Measurements from ENCODE around the gene ACO2. TPM values are rescaled to one million over a fixed set of nuclear protein-coding genes. Genes with fewer than 3 reads are reported as not detected.

The ACO2 gene
- total and polyA plus RNA-seq, 2 of the 13 experiments (the other 11 are each of a cell fraction or from before 2014, with no cell fraction given): 19.2 to 45.6 TPM

DNA sequence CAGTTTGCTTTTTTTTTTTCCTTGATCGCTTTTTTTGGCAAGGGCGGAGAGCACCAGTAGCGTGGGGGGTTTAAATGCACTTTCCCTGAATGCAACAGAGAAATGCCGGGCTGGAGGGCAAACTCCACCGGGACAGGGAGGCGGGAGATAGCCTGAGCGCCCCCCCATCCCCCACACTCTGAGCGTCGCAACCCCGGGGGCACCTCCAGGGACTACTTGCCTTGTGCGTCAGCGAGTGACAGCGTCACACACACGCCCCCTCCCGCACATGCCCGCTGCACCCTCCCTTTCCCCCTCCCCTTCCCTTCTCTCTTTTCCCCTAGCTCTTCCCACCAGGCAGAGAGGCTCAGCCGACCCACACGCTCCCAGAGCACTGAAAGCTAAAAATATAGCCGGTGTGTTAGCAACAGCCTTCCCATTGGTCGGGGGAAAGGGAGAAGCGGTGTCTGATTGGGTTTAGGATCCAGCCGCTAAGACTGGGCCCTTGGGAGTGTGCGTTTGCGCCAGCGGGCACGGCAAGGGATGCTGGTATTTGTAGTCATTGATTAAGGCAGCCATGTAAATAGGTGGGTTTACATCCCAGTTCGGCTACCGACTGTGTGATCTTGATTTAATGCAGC lies 20.6 kb upstream of the ACO2 start (continued):
- TF ChIP-seq MBD4 (IDR thresholded peaks at IDR 0.05; ENCODE audit: borderline replicate concordance, low read length) (no peak), RCOR2 (CRISPR knock-in tag; IDR thresholded peaks at IDR 0.05) (no peak), XBP1 (CRISPR knock-in tag; IDR thresholded peaks at IDR 0.05) (no peak)
- TF ChIP-seq, protein P1, sequence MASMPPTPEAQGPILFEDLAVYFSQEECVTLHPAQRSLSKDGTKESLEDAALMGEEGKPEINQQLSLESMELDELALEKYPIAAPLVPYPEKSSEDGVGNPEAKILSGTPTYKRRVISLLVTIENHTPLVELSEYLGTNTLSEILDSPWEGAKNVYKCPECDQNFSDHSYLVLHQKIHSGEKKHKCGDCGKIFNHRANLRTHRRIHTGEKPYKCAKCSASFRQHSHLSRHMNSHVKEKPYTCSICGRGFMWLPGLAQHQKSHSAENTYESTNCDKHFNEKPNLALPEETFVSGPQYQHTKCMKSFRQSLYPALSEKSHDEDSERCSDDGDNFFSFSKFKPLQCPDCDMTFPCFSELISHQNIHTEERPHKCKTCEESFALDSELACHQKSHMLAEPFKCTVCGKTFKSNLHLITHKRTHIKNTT (CRISPR knock-in tag; IDR thresholded peaks at IDR 0.05): no peak

DNA sequence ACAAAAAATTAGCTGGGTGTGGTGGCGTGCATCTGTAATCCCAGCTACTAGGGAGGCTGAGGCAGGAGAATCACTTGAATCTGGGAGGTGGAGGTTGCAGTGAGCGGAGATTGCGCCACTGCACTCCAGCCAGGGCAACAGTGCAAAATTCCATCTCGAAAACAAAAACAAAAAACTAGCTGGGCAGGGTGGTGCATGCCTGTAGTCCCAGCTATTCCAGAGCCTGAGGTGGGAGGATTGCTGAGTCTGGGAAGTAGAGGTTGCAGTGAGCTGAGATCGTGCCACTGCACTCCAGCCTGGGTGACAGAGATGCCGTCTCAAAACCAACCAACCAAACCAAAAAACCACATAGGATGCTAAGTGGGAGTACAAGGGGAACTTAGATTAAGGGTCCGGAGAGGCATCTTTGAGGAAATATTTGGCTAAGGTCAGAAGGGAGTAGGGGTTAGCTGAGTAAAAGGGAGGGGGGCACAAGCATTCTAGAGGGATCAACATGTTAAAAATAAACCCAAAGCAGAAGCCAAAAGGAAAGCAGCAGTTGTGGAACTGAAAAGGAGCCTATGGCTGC lies 10.7 kb upstream of the ACO2 start:
- ATAC-seq: no peak
- H3K36me3 ChIP-seq (replicated peaks in 1 of 2; ENCODE audit: control insufficient read depth in 1 of 2, insufficient read depth in 2 of 2, low read length in 2 of 2): peaks cover 11 to 29% of the 10 kb centered on the region in 2 experiments
- H3K4me2 ChIP-seq (ENCODE audit: low read depth, low read length): no peak overlapping the region
- CTCF ChIA-PET (ENCODE audit: low intra/inter-chr PET ratio, low total read pairs): no interaction called here
- DNase-seq (ENCODE audit: low spot score): no peak
- in situ Hi-C loops (cut with HindIII; ENCODE audit: extremely low pct_ligation_motif_present, low pct_unique_long_range_greater_than_20kb): no loop called here
- WGBS (ENCODE audit: low lambda C conversion rate): 96% methylated on average over 7 of the region's 7 CpGs
- POLR2A ChIA-PET: interaction anchor here (5.0 to 6.9 kb wide), 2 partner anchors 10 to 12 kb away, joined by 21 to 44 read pairs; partner anchors contain the start of genes ACO2, PHF5A and TOB2
- TF ChIP-seq, protein P2, sequence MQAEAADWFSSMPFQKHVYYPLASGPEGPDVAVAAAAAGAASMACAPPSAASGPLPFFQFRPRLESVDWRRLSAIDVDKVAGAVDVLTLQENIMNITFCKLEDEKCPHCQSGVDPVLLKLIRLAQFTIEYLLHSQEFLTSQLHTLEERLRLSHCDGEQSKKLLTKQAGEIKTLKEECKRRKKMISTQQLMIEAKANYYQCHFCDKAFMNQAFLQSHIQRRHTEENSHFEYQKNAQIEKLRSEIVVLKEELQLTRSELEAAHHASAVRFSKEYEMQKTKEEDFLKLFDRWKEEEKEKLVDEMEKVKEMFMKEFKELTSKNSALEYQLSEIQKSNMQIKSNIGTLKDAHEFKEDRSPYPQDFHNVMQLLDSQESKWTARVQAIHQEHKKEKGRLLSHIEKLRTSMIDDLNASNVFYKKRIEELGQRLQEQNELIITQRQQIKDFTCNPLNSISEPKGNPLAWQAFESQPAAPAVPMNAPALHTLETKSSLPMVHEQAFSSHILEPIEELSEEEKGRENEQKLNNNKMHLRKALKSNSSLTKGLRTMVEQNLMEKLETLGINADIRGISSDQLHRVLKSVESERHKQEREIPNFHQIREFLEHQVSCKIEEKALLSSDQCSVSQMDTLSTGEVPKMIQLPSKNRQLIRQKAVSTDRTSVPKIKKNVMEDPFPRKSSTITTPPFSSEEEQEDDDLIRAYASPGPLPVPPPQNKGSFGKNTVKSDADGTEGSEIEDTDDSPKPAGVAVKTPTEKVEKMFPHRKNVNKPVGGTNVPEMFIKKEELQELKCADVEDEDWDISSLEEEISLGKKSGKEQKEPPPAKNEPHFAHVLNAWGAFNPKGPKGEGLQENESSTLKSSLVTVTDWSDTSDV (CRISPR knock-in tag; IDR thresholded peaks at IDR 0.05): no peak
- TF ChIP-seq, protein P3, sequence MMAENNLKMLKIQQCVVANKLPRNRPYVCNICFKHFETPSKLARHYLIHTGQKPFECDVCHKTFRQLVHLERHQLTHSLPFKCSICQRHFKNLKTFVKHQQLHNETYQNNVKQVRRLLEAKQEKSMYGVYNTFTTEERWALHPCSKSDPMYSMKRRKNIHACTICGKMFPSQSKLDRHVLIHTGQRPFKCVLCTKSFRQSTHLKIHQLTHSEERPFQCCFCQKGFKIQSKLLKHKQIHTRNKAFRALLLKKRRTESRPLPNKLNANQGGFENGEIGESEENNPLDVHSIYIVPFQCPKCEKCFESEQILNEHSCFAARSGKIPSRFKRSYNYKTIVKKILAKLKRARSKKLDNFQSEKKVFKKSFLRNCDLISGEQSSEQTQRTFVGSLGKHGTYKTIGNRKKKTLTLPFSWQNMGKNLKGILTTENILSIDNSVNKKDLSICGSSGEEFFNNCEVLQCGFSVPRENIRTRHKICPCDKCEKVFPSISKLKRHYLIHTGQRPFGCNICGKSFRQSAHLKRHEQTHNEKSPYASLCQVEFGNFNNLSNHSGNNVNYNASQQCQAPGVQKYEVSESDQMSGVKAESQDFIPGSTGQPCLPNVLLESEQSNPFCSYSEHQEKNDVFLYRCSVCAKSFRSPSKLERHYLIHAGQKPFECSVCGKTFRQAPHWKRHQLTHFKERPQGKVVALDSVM (CRISPR knock-in tag; IDR thresholded peaks at IDR 0.05): 0 out of 2 replicates have a peak, but pooled peaks have one; percentile 38
- H3K9me3 ChIP-seq (ENCODE audit: low read length): no peaks in the 10 kb centered on the region
- no TSS peak for BruUV-seq (replicated peaks)
- no peak for FAIRE-seq
- no peak overlapping the region for H2AFZ ChIP-seq (ENCODE audit: low read length)
- H3K27me3 ChIP-seq (ENCODE audit: control insufficient read depth in 1 of 2, insufficient read depth in 2 of 2, low read length in 2 of 2): no peaks in the 10 kb centered on the region
- H3K79me2 ChIP-seq (ENCODE audit: insufficient read depth, low read length): no peaks in the 10 kb centered on the region
- intact Hi-C loops (cut with micrococcal nuclease; ENCODE audit: unreplicated experiment): no loop called here
- H3K27ac ChIP-seq (ENCODE audit: extremely low read length, insufficient read depth, low read length): no peak overlapping the region
- peaks cover 25% of the 10 kb centered on the region for H3K4me1 ChIP-seq (ENCODE audit: insufficient read depth, low read length)
- H4K20me1 ChIP-seq (ENCODE audit: insufficient read depth, low read length): no peaks in the 10 kb centered on the region
- H3K4me3 ChIP-seq (replicated peaks in 1 of 3; ENCODE audit: insufficient read depth in 1 of 3, low read depth in 2 of 3, low read length in 3 of 3): no peak overlapping the region
- H3K9ac ChIP-seq (ENCODE audit: insufficient read depth, low read depth, low read length): no peak overlapping the region

All from HepG2 (cell line).